GM19372 (cell line): ENCODE results near the gene MAML3.

Source experiments
- ATAC-seq: cut with Tn5 transposase; IDR thresholded peaks from one replicate; pipeline ENCODE4 v1.9.1; 2021; ENCODE audit warnings: mild to moderate bottlenecking, low read depth, moderate library complexity; ENCODE audit not compliant: unreplicated experiment

The MAML3 gene

DNA sequence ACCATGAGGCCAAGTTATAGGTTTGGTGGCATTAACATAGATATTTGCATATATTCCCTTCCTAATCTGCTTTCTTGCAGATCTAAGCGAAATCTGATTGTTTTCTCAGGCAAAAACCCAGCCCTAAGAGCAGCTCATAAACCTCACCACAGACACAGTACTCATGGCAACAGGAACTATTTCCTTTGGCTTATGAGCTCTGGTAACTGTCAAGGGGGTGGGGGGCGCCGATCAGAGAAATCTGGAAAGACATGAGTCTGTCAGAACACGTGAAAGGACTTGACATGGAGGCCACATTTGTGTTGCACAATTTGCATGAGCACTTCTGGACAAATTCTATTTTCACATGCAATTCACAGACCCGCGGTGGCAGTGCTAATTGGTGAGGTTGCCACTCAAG, 404.6 kb downstream of the MAML3 start:
- ATAC-seq, result no peak

- no peak for ATAC-seq
Observed at GRCh38 chr4:139746431-139747171, 407.4 kb downstream of the MAML3 start.

DNA sequence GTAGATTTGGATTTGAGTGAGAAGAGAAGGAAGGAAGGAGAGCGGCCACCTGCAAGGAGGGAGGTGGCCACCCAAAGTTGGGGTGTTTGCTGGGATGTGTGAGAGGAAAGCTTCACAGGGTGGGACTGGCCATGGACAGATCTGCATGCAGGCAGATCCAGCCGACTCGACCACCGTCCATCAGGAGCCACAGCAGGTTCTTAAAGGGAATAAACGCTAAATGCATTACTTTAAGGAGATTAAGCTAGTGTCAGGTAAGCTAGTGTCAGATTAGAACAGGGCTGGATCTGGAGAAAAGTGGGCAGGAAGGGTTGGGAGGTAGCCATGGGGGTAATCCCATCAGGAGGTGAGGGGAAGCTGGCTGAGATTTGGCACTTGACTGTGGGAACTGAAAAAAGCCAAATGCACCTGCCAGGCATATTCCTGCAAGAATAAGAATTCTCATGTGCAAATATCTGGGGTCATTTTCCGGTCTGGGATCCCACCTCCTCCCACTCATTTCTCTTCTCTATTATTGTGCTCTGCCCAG, 408.8 kb downstream of the MAML3 start:
- no peak for ATAC-seq

DNA sequence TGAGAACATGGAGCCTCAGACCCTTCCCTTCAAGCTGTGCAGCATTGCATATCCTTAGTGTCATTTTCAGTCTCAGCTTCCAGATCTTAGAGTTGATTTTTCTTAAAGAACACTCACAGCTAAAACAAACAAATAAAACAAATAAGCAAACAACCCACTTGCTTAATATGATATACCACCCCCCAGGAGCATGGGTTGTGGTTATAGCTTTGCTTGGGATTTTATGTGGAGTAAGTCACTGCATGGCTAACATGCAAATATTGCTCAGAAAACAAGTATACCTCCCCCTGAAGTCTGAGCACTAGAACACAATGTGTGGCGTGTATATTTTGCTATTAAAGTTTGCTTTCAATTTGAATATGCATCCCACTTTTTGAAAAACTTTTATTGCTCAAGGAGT, 409.8 kb downstream of the MAML3 start:
- no peak for ATAC-seq

- ATAC-seq, result no peak
Observed at GRCh38 chr4:139743027-139743426, 411.0 kb downstream of the MAML3 start.

GRCh38 chr4:139740531-139741041, 413.4 kb downstream of the MAML3 start:
- no peak for ATAC-seq

DNA sequence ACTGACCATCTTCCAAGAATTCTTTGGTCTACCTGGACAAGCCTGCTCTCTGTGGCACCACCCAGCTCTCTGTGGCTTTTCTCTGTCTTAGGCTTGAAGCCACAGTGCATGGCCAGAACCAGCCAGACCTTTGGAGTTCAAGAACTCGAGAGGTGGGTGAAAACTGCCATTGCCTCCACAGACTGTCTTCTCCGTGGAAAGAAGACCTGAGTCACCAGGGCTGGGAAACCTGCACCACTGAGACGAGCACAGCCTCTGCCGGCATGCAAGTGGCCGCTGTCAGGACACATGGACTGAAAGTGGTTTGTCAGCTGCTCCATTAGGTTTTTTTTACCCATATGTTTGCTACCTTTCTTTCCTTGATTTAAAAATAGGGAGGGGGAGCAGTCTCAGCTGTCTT, 413.9 kb downstream of the MAML3 start:
- no peak for ATAC-seq

DNA sequence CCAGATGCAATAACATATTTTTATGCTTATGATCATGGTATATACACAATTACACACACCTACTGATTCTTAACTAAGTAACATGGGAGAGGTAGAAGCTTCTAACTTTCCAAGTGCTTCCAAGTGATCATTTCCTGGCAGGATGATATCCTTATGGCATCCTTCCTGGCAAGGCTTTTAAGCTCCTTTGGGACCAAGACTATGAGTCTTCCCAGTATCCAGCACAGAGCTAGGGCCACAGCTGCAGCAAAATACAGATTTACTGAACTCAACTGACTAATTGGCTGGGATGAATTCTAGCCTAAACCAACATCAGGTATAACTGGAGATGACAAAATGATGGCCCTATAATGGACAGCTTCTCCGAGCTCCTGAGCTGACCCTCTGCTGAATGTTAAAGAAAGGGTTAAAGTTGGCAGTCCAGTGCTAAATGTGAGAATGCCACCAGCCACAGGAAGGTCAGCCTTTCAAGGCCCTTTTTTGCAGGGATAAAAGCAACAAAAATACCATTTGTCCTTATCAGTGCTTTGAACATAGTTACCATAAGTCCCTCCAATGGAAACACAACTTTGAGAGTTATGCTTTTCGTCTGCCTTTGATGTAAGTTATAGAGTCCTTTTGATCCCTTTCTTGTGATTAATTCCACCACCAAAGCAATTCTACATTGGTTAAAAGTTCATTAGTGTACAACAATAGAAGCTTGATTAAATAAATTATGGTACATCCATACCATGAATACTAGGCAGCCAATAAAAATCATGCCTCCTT, 415.0 kb downstream of the MAML3 start:
- ATAC-seq, result no peak

DNA sequence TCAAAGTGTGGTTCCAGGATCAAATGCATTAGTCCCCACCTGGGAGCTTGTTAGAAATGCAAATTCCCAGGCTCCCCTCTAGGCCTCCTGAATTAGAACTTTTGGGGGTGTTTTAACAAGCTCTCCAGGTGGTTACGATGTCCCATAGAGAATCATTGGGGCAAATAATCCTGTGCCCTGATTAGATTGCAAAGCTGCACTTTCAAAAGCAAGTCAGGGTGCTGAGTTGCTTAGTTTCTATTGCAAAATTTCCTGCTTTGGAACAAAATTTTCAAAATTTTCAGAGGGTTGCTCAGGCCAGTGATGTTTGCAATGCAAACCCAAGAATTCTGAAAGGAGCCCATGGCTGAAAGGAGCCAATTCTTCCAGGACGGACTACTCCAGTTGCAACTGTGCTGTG, 417.3 kb downstream of the MAML3 start:
- no peak for ATAC-seq

GRCh38 chr4:139736274-139736660, 417.7 kb downstream of the MAML3 start:
- ATAC-seq, result no peak

DNA sequence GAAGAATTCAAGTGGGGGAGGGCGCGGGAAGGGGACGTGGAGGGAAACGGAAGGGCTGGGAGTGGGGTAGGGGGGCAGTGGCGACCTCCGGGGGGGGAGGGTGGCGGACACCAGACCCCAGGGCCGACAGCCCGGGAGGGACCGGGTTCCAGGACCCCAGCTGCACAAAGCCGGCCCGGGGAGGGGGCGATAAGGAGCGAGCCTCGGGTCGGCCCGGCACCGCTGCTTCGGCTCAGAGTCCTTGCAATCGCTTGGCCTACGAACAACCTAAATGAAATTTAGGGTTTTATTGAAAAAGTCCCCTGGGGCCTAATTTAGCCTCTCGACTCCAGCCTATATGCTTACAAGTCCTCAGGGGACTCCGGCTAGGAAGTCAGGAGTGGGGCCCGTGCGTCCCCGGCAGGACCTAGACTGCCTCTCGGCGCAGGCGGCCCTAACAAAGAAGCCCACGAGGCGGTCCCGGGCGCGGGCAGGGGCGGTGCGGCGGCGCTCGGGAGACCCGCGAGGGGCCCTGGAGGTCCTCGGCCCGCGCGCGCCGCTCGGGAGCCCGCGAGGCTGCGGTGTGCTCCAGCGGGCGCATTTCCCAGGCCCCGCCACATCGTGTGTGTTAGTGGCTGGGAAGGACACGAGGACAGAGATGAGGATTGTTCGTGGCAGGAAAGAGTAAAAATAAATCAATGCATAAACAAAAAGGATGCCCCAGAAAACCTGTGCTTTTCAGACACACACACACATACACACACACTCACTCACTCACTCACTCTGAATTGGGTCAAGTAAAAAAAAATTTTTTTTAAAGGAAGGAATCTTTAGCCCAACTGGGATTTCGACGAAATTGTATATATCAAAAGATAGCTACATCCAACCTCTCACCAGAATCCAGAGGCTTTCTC, 418.4 kb downstream of the MAML3 start:
- no peak for ATAC-seq

- no peak for ATAC-seq
Observed at GRCh38 chr4:139734875-139735380, 419.1 kb downstream of the MAML3 start.

GRCh38 chr4:139734201-139734874, 419.6 kb downstream of the MAML3 start:
- no peak for ATAC-seq

GRCh38 chr4:139732991-139733570, 420.9 kb downstream of the MAML3 start:
- ATAC-seq, result no peak

- ATAC-seq, result no peak
Observed at GRCh38 chr4:139728840-139729239, 425.1 kb downstream of the MAML3 start.

GRCh38 chr4:139728146-139728545, 425.8 kb downstream of the MAML3 start:
- ATAC-seq, result no peak

- no peak for ATAC-seq
Observed at GRCh38 chr4:139726615-139727014, 427.4 kb downstream of the MAML3 start.

DNA sequence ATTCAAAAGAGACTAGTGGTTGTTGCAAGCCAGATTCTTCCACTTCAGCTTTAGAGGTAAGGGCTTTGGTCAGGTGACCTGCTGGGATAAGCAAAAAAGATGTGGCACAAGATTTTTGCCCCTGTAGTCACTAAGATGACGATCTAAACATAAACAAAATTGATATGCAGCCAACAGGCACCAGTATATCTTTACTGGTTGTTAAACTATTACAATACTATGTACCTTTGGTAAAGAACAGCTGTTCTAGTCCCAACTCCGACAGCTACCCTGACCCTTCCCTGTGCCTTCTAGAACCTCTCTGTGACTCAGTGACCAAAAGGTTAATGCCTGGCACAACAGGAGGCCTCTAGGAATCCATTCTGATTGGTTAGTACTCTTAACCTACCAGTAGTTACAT, 428.7 kb downstream of the MAML3 start:
- no peak for ATAC-seq

GRCh38 chr4:139721789-139722188, 432.2 kb downstream of the MAML3 start:
- ATAC-seq, result no peak
